ENCODE results near the gene ANKRD24.
"Not testable (repeated sequence)": the region's sequence is repeated elsewhere in the genome, so short reads cannot be mapped to it uniquely, and the experiment has no call there.

Gene ANKRD24

DNA sequence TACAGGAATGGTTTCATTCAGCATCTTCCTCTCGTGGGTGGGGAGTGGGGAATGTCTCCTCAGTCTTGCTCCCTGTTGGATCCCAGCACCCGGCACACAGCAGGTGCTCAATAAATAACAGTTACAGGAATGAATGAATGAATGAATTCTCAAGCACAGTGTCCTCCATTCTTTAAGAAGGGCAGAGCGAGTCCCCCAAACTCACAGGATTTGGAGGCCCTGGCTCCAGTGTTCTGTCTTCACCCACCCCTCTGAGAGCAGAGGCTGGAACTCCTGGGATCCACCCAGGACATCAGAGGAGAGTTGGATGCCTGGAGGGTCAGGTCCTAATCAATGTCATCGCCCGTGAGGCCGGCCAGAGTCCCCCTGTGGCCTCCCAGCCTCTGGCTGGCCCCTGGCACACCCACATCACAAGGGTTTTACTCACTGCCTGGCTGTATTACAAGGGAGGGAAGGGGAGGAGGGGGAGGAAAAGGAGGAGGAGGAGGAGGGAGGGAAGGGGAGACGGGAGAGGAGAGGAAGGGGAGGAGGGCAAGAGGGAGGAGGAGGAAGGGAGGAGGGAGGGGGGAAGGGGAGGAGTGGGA lies 37.7 kb upstream of the ANKRD24 start:
- in situ Hi-C loops (cut with MboI; ENCODE audit: low pct_unique_long_range_greater_than_20kb, low sequenced_read_pairs, unreplicated experiment) = no loop called here
- no peak for DNase-seq (ENCODE audit: low spot score)
- TF ChIP-seq, protein P1, sequence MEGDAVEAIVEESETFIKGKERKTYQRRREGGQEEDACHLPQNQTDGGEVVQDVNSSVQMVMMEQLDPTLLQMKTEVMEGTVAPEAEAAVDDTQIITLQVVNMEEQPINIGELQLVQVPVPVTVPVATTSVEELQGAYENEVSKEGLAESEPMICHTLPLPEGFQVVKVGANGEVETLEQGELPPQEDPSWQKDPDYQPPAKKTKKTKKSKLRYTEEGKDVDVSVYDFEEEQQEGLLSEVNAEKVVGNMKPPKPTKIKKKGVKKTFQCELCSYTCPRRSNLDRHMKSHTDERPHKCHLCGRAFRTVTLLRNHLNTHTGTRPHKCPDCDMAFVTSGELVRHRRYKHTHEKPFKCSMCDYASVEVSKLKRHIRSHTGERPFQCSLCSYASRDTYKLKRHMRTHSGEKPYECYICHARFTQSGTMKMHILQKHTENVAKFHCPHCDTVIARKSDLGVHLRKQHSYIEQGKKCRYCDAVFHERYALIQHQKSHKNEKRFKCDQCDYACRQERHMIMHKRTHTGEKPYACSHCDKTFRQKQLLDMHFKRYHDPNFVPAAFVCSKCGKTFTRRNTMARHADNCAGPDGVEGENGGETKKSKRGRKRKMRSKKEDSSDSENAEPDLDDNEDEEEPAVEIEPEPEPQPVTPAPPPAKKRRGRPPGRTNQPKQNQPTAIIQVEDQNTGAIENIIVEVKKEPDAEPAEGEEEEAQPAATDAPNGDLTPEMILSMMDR (IDR thresholded peaks at IDR 0.05; ENCODE audit: extremely low read depth, insufficient read depth, missing control alignments) = no peak

DNA sequence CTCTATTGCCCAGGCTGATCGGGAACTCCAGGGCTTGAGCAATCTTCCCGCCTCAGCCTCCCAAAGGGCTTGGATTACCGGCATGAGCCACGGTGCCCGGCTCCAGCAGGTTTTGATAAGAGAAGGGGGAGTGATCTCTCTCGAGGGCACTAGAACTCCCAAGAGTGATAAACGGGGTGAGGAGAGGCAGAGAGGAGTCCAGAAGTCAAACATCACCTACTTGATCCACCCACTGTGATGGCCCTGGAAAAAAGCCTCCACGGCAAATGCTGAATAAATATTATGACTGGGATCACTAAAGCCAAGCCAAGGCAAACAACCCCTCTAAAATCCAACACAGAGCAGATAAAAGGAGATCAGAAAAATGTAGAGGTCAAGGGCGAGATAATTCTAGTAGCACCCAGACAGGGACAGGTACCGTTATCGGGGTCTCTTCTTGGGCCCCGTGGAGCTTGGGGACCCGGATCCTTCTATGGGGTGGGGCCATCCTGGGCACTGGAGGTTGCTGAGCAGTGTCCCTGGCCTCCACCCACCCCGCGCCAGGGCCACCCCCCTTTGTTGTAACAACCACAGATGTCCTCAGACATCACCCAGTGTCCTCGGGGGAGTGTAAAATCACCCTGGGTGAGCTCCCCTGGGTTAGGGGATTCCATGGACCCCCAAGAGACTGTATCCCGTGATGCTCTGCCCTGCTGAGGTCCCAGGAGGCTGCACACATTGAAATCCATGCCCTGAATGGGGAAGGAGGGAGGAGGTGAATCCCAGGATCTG lies 32.8 kb upstream of the ANKRD24 start:
- no peak for DNase-seq (ENCODE audit: low spot score)

DNA sequence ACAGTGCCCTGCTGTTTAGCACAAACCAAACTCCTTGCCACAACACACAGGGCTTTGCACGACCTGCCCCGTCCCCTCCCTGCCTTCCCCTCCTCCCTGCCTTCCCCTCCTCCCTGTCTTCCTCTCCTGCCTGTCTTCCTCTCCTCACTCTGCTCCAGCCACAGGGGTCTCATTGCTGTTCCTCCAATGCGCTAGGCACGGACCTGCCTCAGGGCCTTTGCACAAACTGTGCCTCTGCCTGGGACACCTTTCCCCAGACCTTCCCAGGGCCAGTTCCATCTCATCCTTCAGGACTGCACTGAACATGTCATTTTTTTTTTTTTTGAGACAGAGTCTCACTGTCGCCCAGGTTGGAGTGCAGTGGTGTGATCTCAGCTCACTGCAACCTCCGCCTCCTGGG lies 30.9 kb upstream of the ANKRD24 start:
- DNase-seq (ENCODE audit: low spot score) = no peak
- in situ Hi-C loops (cut with MboI; ENCODE audit: low pct_unique_long_range_greater_than_20kb, low sequenced_read_pairs, unreplicated experiment) = no loop called here
- TF ChIP-seq, protein P1 (IDR thresholded peaks at IDR 0.05; ENCODE audit: extremely low read depth, insufficient read depth, missing control alignments) = no peak

More for the DNA sequence above, 32.8 kb upstream of the ANKRD24 start:
- in situ Hi-C loops (cut with MboI; ENCODE audit: low pct_unique_long_range_greater_than_20kb, low sequenced_read_pairs, unreplicated experiment) = no loop called here
- TF ChIP-seq, protein P1 (IDR thresholded peaks at IDR 0.05; ENCODE audit: extremely low read depth, insufficient read depth, missing control alignments) = no peak

DNA sequence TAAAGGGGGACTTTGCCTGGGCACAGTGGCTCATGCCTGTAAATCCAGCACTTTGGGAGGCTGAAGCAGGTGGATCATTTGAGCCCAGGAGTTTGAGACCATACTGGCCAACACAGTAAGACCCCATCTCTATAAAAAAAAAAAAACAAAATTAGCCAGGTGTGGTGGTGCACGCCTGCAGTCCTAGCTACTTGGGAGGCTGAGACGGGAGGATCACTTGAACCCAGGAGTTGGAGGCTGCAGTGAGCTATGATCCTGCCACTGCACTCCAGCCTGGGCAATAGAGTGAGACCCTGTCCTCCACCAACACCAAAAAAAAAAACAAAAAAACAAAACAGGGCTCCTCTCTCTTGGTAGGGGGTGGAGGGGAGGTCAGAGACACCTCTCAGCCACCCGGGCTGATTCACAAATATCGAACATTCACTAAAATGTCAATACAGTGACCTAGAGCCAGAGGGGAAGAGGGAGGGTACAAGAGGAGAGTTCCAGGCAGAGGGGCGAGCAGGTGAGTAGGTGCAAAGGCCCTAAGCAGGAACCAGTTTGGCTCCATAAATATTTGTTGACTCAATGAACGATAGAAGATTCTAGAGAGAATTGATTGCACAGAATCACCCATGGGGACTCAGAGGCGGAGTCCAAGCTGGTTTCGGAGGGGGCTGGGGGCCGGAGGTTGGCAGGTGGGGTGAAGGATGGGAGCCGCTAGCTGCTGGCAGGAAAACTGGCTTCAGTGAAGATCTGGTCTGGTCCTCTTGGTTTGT lies 30.1 kb upstream of the ANKRD24 start:
- in situ Hi-C loops (cut with MboI; ENCODE audit: low pct_unique_long_range_greater_than_20kb, low sequenced_read_pairs, unreplicated experiment) = no loop called here
- TF ChIP-seq, protein P1 (IDR thresholded peaks at IDR 0.05; ENCODE audit: extremely low read depth, insufficient read depth, missing control alignments) = no peak
- no peak for DNase-seq (ENCODE audit: low spot score)

DNA sequence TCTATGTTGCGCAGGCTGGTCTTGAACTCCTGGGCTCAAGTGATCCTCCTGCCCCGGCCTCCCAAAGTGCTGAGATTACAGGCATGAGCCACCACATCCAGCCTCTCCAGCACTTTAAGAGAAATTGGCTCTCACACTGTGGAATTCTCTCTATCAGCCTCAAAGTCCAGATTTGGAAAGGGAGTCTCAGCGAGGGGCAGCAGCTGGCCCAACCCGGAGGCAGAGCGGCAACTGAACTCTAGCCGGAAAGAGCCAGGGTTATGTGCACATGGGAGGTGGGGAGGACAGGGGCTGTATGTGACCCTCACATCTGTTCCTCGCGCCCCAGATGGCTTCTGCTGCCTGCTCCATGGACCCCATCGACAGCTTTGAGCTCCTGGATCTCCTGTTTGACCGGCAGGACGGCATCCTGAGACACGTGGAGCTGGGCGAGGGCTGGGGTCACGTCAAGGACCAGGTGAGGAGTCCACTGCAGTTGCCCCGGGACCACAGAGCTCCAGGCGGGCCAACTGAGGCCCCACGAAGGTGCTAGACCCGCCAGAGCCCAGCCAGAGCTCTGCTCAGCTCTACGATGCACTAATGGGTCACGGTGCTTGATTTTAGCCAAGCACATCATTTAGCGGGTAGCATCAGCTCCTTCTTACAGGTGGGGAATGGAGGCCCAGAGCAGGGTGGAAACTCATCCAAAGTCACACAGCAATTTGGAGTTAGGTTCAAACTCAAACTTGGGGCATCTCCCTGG lies 27.7 kb upstream of the ANKRD24 start:
- in situ Hi-C loops (cut with MboI; ENCODE audit: low pct_unique_long_range_greater_than_20kb, low sequenced_read_pairs, unreplicated experiment) = no loop called here
- DNase-seq (ENCODE audit: low spot score) = no peak
- TF ChIP-seq, protein P1 (IDR thresholded peaks at IDR 0.05; ENCODE audit: extremely low read depth, insufficient read depth, missing control alignments) = no peak

DNA sequence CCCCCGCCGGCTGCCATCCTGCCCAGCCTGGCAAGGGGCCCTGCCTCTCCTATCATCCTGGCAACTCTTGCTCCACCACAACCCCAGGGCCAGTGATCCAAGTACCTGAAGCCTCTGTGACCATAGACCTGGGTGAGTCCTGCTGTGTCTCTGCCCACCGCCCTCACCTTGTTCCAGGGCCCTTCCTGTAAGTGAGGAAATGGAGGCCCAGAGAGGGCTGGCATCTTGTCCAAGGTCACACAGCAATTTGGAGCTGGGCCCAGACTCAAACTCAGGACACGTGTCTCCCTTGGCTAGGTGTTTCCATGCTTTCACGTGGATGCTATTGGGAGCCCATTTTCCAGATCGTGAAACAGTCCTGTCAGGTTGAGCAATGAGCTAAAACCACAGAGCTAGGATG lies 25.3 kb upstream of the ANKRD24 start:
- TF ChIP-seq, protein P1 (IDR thresholded peaks at IDR 0.05; ENCODE audit: extremely low read depth, insufficient read depth, missing control alignments) = no peak
- DNase-seq (ENCODE audit: low spot score) = no peak
- in situ Hi-C loops (cut with MboI; ENCODE audit: low pct_unique_long_range_greater_than_20kb, low sequenced_read_pairs, unreplicated experiment) = no loop called here

DNA sequence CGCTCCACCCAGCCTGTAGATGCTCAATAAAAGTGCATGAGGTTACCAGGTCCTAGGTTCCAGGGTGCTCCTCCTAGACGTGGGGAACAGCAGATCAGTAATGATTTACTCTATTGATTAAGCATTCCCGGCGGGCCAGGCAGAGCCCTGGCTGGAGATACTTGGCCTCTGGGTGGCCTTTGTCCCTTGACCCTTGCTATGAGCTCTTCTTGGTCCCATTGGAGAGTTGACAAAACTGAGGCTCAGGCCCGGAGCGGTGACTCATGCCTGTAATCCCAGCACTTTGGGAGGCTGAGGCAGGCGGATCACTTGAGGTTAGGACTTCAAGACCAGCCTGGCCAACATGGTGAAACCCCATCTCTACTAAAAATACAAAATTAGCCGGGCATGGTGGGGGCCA lies 24.5 kb upstream of the ANKRD24 start:
- in situ Hi-C loops (cut with MboI; ENCODE audit: low pct_unique_long_range_greater_than_20kb, low sequenced_read_pairs, unreplicated experiment); DNase-seq (ENCODE audit: low spot score): not testable (repeated sequence)
